ENCODE measurements around the gene CIDEA. TPM values are rescaled to one million over a fixed set of nuclear protein-coding genes. Genes with fewer than 3 reads are reported as not detected.
A peak's percentile ranks its signal among the peaks of the same experiment; 100 is the strongest.

Gene CIDEA
- total and polyA plus RNA-seq, 4 donors: 0.57 to 0.58 TPM; not detected in 2

DNA sequence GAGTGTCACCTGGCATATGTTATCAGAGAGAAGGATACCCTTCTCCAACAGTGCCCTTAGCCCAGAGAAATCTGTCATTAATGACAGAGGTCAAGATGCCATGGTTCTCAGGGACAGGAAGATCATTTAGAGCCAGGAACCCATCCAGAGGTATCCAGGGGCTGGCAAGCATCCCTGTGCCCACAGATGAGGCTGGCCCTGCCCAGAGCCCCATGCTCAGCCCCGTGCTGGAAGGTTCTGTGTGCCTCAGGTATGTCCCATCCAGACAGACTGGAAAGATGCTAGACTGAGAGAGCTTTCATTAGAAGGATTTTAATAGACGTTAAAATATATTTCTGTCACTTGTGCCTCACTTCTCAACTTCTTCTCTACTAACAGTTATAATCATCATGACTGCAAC lies 45.7 kb downstream of the CIDEA start:
- ATAC-seq (ENCODE audit: low FRiP score) (no peak), DNase-seq (no peak)
- Histone ChIP-seq H3K4me1 (ENCODE audit: control insufficient read depth in 1 of 2, insufficient read depth in 2 of 2, low read length in 2 of 2) (no peaks in the 10 kb centered on the region), H3K9me3 (ENCODE audit: control insufficient read depth, low read length) (peaks cover 2% of the 10 kb centered on the region), H3K4me3 (ENCODE audit: low read length in 2 of 2) (no peak overlapping the region), H3K36me3 (ENCODE audit: control insufficient read depth in 1 of 2, insufficient read depth in 2 of 2, low read length in 1 of 2) (no peaks in the 10 kb centered on the region), H3K27ac (ENCODE audit: low read depth in 1 of 2, low read length in 2 of 2) (no peak overlapping the region), H3K27me3 (ENCODE audit: control insufficient read depth in 1 of 2, insufficient read depth in 2 of 2, low read length in 1 of 2) (no peaks in the 10 kb centered on the region)
- intact Hi-C loops (cut with DNase I): no loop called here
- WGBS, 2 donors: 89 to 92% methylated on average over 2 of the region's 2 CpGs

- Histone ChIP-seq H3K4me1 (ENCODE audit: control insufficient read depth in 1 of 2, insufficient read depth in 2 of 2, low read length in 2 of 2) (no peaks in the 10 kb centered on the region), H3K4me3 (ENCODE audit: low read length in 2 of 2) (no peak overlapping the region), H3K27ac (ENCODE audit: low read depth in 1 of 2, low read length in 2 of 2) (no peak overlapping the region), H3K27me3 (ENCODE audit: control insufficient read depth in 1 of 2, insufficient read depth in 2 of 2, low read length in 1 of 2) (no peaks in the 10 kb centered on the region), H3K9me3 (ENCODE audit: control insufficient read depth, low read length) (peaks cover 2% of the 10 kb centered on the region), H3K36me3 (ENCODE audit: control insufficient read depth in 1 of 2, insufficient read depth in 2 of 2, low read length in 1 of 2) (no peaks in the 10 kb centered on the region)
- WGBS, 2 donors: 91 to 93% methylated on average over 13 of the region's 13 CpGs
- DNase-seq: peak in 1 of 2 donors; percentile 27
- ATAC-seq (ENCODE audit: low FRiP score): no peak
- intact Hi-C loops (cut with DNase I): no loop called here
Measured at GRCh38 chr18:12301263-12302005, 47.3 kb downstream of the CIDEA start.

DNA sequence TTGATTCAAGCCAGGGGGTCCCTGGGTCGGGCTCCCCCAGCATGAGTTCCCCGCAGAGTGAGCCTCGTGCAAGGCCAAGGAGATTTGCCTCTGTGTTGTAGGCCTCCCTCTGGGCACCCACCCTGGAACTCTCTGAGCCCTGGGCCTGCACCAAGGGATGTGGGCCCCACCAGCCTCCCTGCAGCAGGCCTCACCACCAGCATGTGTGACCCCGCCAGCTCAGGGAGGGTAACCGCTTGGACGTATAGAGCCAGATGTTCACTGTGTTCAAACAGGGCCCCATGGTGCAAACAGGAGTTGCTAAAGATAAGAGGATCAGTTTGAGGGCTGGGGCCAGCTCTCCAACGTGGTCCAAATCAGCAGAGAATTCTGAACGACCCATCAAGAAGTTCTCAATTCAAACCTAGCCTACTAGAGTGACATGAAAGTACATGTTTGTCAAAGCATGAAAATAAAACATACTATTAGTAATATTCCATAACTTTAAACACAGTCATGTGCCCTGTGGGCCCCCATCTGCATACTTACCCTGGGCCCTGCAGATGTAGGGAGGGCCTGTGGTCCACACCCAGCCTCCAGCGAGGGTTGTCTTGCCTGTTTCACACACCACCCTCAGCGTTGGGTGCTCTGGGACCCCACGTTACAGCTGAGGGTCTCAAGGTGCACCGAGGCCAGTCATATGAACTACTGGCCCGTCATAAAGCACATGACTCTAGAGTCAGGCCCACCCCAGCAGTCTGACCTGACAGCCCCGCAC lies 48.4 kb downstream of the CIDEA start:
- no peak overlapping the region for H3K27ac ChIP-seq (ENCODE audit: low read depth in 1 of 2, low read length in 2 of 2)
- no peak for ATAC-seq (ENCODE audit: low FRiP score)
- 88 to 91% methylated on average over 14 of the region's 14 CpGs for WGBS, 2 donors
- no peaks in the 10 kb centered on the region for H3K4me1 ChIP-seq (ENCODE audit: control insufficient read depth in 1 of 2, insufficient read depth in 2 of 2, low read length in 2 of 2)
- intact Hi-C loops (cut with DNase I): no loop called here
- no peak for DNase-seq
- no peaks in the 10 kb centered on the region for H3K36me3 ChIP-seq (ENCODE audit: control insufficient read depth in 1 of 2, insufficient read depth in 2 of 2, low read length in 1 of 2)
- H3K4me3 ChIP-seq (ENCODE audit: low read length in 2 of 2): no peak overlapping the region
- no peaks in the 10 kb centered on the region for H3K27me3 ChIP-seq (ENCODE audit: control insufficient read depth in 1 of 2, insufficient read depth in 2 of 2, low read length in 1 of 2)
- H3K9me3 ChIP-seq (ENCODE audit: control insufficient read depth, low read length): peaks cover 2% of the 10 kb centered on the region

GRCh38 chr18:12304351-12305210 lies 50.4 kb downstream of the CIDEA start:
- no peak overlapping the region for H3K27ac ChIP-seq (ENCODE audit: low read depth in 1 of 2, low read length in 2 of 2)

DNA sequence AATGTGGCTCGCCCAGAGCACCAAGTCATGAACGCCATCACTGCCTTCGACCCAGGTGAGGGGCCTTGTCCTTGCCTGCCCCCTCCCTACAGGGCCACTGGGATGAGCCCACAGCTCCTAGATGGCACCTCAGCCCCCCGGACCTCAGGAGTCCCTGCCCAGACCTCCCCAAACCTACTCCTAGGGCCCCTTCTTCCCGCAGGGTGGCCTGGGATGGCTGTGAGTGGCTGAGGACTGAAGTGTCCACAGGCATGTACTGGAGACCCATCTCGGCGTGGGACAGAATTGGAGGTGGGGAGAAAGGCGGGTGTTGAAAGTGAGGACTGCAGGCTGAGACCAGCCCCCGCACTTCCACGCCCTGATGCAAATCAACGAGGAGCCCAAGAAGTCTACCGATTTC lies 51.0 kb downstream of the CIDEA start:
- ATAC-seq (ENCODE audit: low FRiP score) (no peak), DNase-seq (no peak)
- Histone ChIP-seq H3K27ac (ENCODE audit: low read depth in 1 of 2, low read length in 2 of 2) (no peak overlapping the region), H3K4me1 (ENCODE audit: control insufficient read depth in 1 of 2, insufficient read depth in 2 of 2, low read length in 2 of 2) (peaks cover 0 to 5% of the 10 kb centered on the region in 2 donors), H3K27me3 (ENCODE audit: control insufficient read depth in 1 of 2, insufficient read depth in 2 of 2, low read length in 1 of 2) (no peaks in the 10 kb centered on the region), H3K9me3 (ENCODE audit: control insufficient read depth, low read length) (no peaks in the 10 kb centered on the region), H3K36me3 (ENCODE audit: control insufficient read depth in 1 of 2, insufficient read depth in 2 of 2, low read length in 1 of 2) (no peaks in the 10 kb centered on the region), H3K4me3 (ENCODE audit: low read length in 2 of 2) (no peak overlapping the region)
- 93 to 94% methylated on average over 12 of the region's 12 CpGs for WGBS, 2 donors
- intact Hi-C loops (cut with DNase I): loop anchor here (5.0 kb wide), 3 partner anchors 33 to 72 kb away; partner anchors contain the start of gene AFG3L2 (in 1 of the 2)

More at GRCh38 chr18:12304351-12305210, 50.4 kb downstream of the CIDEA start:
- Histone ChIP-seq H3K36me3 (ENCODE audit: control insufficient read depth in 1 of 2, insufficient read depth in 2 of 2, low read length in 1 of 2) (no peaks in the 10 kb centered on the region), H3K4me1 (ENCODE audit: control insufficient read depth in 1 of 2, insufficient read depth in 2 of 2, low read length in 2 of 2) (peaks cover 0 to under 1% of the 10 kb centered on the region in 2 donors), H3K27me3 (ENCODE audit: control insufficient read depth in 1 of 2, insufficient read depth in 2 of 2, low read length in 1 of 2) (no peaks in the 10 kb centered on the region), H3K9me3 (ENCODE audit: control insufficient read depth, low read length) (no peaks in the 10 kb centered on the region), H3K4me3 (ENCODE audit: low read length in 2 of 2) (no peak overlapping the region)
- 84% methylated on average over 19 of the region's 19 CpGs for WGBS, 2 donors
- DNase-seq (no peak), ATAC-seq (ENCODE audit: low FRiP score) (no peak)
- intact Hi-C loops (cut with DNase I): loop anchor here (5.0 kb wide), 3 partner anchors 32 to 73 kb away; partner anchors contain the start of gene AFG3L2 (in 1 of the 2)

DNA sequence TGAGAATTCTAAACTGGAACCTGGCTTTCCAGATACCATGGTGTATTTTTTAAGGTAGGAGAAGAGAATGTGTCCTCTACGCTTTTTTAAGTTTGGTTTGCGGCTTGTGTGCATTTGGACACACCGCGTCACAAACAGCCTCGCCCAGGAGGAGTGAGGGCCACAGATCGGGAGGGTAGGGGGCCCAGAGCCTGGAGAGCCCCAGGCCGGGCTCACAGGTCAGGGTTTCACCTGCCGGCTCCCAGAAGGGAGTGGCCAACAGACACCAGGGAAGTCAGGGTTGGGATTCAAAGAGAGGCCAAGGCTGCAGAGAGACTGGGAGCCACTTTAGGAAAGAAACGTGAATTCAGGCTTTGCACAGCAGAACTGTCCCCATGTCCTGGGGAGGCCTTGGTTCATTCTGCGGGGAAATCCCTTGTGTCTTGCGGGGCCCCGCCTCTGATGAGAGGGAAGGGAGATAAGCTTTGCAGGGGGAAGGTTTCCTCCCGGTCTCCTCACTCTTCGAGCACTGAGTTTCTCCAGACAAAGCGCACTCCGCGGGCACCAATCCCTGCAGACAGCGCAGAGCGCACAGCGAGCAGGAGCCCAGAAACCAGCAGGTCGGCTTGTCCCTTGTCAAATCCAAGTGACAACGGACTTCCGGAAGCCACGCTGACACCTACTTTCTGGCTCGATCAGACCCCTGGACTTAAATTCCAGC lies 51.9 kb downstream of the CIDEA start:
- ATAC-seq (ENCODE audit: low FRiP score): no peak
- H3K9me3 ChIP-seq (ENCODE audit: control insufficient read depth, low read length): no peaks in the 10 kb centered on the region
- DNase-seq: no peak
- H3K4me1 ChIP-seq (ENCODE audit: control insufficient read depth in 1 of 2, insufficient read depth in 2 of 2, low read length in 2 of 2): peaks cover 0 to 5% of the 10 kb centered on the region in 2 donors
- WGBS, 2 donors: 91 to 92% methylated on average over 25 of the region's 25 CpGs
- H3K36me3 ChIP-seq (ENCODE audit: control insufficient read depth in 1 of 2, insufficient read depth in 2 of 2, low read length in 1 of 2): no peaks in the 10 kb centered on the region
- intact Hi-C loops (cut with DNase I): loop anchor here (5.0 kb wide), 3 partner anchors 34 to 71 kb away; partner anchors contain the start of gene AFG3L2 (in 1 of the 2)
- H3K27me3 ChIP-seq (ENCODE audit: control insufficient read depth in 1 of 2, insufficient read depth in 2 of 2, low read length in 1 of 2): no peaks in the 10 kb centered on the region
- H3K4me3 ChIP-seq (ENCODE audit: low read length in 2 of 2): no peak overlapping the region
- H3K27ac ChIP-seq (ENCODE audit: low read depth in 1 of 2, low read length in 2 of 2): no peak overlapping the region

DNA sequence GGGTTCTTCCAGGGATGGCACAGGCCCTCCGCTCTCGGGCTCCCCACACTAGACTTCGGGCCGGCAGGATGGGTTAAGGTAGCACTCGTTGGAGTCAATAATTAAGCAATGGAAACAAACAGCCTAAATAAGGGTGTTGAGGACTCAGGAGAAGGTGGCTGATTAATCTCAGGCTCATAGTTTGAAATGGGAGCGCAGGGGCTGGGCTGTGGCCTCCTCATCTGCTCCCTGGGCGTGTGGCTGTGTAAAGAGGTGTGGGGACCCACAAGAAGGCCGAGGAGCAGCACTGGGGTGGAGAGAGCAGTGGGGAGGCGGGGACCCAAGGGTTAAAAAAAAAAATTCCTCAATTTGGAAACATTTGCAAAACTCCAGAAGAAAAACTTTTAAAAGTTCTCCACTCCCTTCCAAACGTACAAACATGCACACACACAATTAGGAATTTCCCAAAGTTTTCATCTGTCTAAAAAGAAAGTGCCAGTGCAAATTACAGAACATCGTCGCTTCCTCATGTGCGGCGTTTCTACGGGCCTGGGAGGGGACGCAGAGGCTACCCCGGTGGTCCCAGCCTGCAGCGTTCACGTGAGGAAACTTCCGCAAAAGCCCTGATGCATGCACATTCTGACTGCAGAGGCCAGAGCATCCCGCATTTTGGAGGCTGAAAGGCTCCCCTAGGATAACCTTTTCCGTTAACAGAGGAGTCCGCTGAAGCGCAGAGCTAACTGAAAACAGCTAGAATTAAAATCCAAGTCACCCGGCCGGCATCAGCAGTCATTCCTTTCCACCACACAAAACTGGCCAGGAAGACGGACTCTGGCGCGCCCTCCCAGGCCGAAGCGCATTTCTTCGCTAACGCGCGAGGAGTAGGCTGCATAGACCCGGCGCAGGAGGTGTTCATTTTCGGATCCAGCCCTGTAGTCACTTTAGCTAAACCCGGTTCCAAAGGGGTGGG lies 52.9 kb downstream of the CIDEA start:
- Histone ChIP-seq H3K36me3 (ENCODE audit: control insufficient read depth in 1 of 2, insufficient read depth in 2 of 2, low read length in 1 of 2) (no peaks in the 10 kb centered on the region), H3K27me3 (ENCODE audit: control insufficient read depth in 1 of 2, insufficient read depth in 2 of 2, low read length in 1 of 2) (no peaks in the 10 kb centered on the region), H3K4me3 (ENCODE audit: low read length in 2 of 2) (peak overlapping the region; percentile 78 to 91), H3K9me3 (ENCODE audit: control insufficient read depth, low read length) (no peaks in the 10 kb centered on the region), H3K27ac (ENCODE audit: low read depth in 1 of 2, low read length in 2 of 2) (peak overlapping the region; percentile 96 to 97), H3K4me1 (ENCODE audit: control insufficient read depth in 1 of 2, insufficient read depth in 2 of 2, low read length in 2 of 2) (peaks cover 0 to 5% of the 10 kb centered on the region in 2 donors)
- peak; percentile 79 to 90 for DNase-seq
- peak; percentile 76 for ATAC-seq (ENCODE audit: low FRiP score)
- intact Hi-C loops (cut with DNase I): loop anchor here (5.0 kb wide), 3 partner anchors 35 to 70 kb away; partner anchors contain the start of gene AFG3L2 (in 1 of the 2)
- 15 to 16% methylated on average over 39 of the region's 39 CpGs for WGBS, 2 donors

Data from aorta (tissue), 5 donors.